ENCODE measurements around the gene ARMS2.

GRCh38 chr10:122495406-122496340 is 41.2 kb downstream of the ARMS2 start:
- no peak for TF ChIP-seq SP1 (CRISPR knock-in tag; conservative IDR thresholded peaks at IDR 0.05)
- TF ChIP-seq CTCF (IDR thresholded peaks at IDR 0.05), result no peak
- TF ChIP-seq SMAD4 (CRISPR knock-in tag; IDR thresholded peaks at IDR 0.05), result no peak
- TF ChIP-seq ATF3 (CRISPR knock-in tag; conservative IDR thresholded peaks at IDR 0.05), result no peak
- TF ChIP-seq JUN (CRISPR knock-in tag; IDR thresholded peaks at IDR 0.05), result no peak
- TF ChIP-seq MAX (CRISPR knock-in tag; IDR thresholded peaks at IDR 0.05), result no peak
